HEK293 (cell line): ENCODE results near the gene XDH.

Experiments used
- PRDM4 ChIP-seq: fragments of 450-650 bp; formaldehyde crosslinking; IDR thresholded peaks from 2 replicates; pipeline ENCODE4 v1.5.1; 2017; ENCODE audit warnings: missing biosample characterization, missing genetic modification characterization
- SALL2 ChIP-seq: fragments of 450-650 bp; formaldehyde crosslinking; IDR thresholded peaks from 2 replicates; pipeline ENCODE4 v1.5.0; 2017; ENCODE audit warnings: missing biosample characterization, mild to moderate bottlenecking, missing genetic modification characterization, borderline replicate concordance
- TRIM28 ChIP-seq: IDR thresholded peaks from 2 replicates; pipeline ENCODE4 v1.6.1; 2011; ENCODE audit warnings: low read length, control low read depth, borderline replicate concordance
- ZFP37 ChIP-seq: fragments of 450-650 bp; formaldehyde crosslinking; IDR thresholded peaks from 2 replicates; pipeline ENCODE4 v1.5.1; 2016; ENCODE audit warnings: missing biosample characterization, missing genetic modification characterization
- ZNF146 ChIP-seq: fragments of 450-650 bp; formaldehyde crosslinking; IDR thresholded peaks from 2 replicates; pipeline ENCODE4 v1.5.1; 2016; ENCODE audit warnings: missing biosample characterization, missing genetic modification characterization
- ZNF16 ChIP-seq: fragments of 450-650 bp; formaldehyde crosslinking; IDR thresholded peaks from 2 replicates; pipeline ENCODE4 v1.5.1; 2016; ENCODE audit warnings: low read depth, missing biosample characterization, missing genetic modification characterization
- ZNF274 ChIP-seq, 2 experiments: fragments of 200-500 bp in 1 of 2; fragments of 450-650 bp in 1 of 2; sonication (Bioruptor generic) in 1 of 2; formaldehyde crosslinking in 1 of 2; IDR thresholded peaks; 2 replicates each; pipeline versions ENCODE4 v1.5.1 to v1.6.1; 2014 to 2016; ENCODE audit warnings: borderline replicate concordance in 1 of 2, inconsistent platforms in 1 of 2, low read length in 1 of 2, missing biosample characterization in 1 of 2, missing genetic modification characterization in 1 of 2
- ZNF510 ChIP-seq: fragments of 450-650 bp; formaldehyde crosslinking; IDR thresholded peaks from 2 replicates; pipeline ENCODE4 v1.5.1; 2018; ENCODE audit warnings: mild to moderate bottlenecking, missing genetic modification characterization, missing biosample characterization; ENCODE audit not compliant: insufficient replicate concordance
- TF ChIP-seq, protein P1 (sequence below): fragments of 450-650 bp; formaldehyde crosslinking; IDR thresholded peaks from 2 replicates; pipeline ENCODE4 v1.5.1; 2016; ENCODE audit warnings: missing biosample characterization, missing genetic modification characterization

- TF ChIP-seq ZNF16 (tag by site-specific recombination) (no peak), ZNF274 (IDR thresholded peaks at IDR 0.05; ENCODE audit: low read length) (no peak), ZNF274 (tag by site-specific recombination; IDR thresholded peaks at IDR 0.05; ENCODE audit: borderline replicate concordance) (no peak), PRDM4 (tag by site-specific recombination) (no peak), ZFP37 (tag by site-specific recombination) (no peak), ZNF146 (tag by site-specific recombination) (no peak), ZNF510 (tag by site-specific recombination) (no peak), TRIM28 (no peak), SALL2 (tag by site-specific recombination) (no peak)
- TF ChIP-seq, protein P1, sequence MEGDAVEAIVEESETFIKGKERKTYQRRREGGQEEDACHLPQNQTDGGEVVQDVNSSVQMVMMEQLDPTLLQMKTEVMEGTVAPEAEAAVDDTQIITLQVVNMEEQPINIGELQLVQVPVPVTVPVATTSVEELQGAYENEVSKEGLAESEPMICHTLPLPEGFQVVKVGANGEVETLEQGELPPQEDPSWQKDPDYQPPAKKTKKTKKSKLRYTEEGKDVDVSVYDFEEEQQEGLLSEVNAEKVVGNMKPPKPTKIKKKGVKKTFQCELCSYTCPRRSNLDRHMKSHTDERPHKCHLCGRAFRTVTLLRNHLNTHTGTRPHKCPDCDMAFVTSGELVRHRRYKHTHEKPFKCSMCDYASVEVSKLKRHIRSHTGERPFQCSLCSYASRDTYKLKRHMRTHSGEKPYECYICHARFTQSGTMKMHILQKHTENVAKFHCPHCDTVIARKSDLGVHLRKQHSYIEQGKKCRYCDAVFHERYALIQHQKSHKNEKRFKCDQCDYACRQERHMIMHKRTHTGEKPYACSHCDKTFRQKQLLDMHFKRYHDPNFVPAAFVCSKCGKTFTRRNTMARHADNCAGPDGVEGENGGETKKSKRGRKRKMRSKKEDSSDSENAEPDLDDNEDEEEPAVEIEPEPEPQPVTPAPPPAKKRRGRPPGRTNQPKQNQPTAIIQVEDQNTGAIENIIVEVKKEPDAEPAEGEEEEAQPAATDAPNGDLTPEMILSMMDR (tag by site-specific recombination): no peak
Measured at GRCh38 chr2:31328026-31328425, 86.5 kb downstream of the XDH start.
